Erythroblast (primary cell): ENCODE results near the gene PGK2.
A peak's percentile ranks its signal among the peaks of the same experiment; 100 is the strongest.
"Not testable (repeated sequence)": the region's sequence is repeated elsewhere in the genome, so short reads cannot be mapped to it uniquely, and the experiment has no call there.

Experiments used
- DNase-seq, 2 experiments: peaks; one replicate each; lab custom pipeline; 2025; lab: John Stamatoyannopoulos, UW
- GATA1 ChIP-seq: IDR thresholded peaks from 2 replicates; pipeline ENCODE4 v1.6.1; 2011; ENCODE audit warnings: low read depth, mild to moderate bottlenecking, control low read depth, low read length, moderate library complexity
- POLR2A ChIP-seq: IDR thresholded peaks from 2 replicates; pipeline ENCODE4 v1.6.1; 2011; ENCODE audit warnings: mild to moderate bottlenecking, low read length

The PGK2 gene

DNA sequence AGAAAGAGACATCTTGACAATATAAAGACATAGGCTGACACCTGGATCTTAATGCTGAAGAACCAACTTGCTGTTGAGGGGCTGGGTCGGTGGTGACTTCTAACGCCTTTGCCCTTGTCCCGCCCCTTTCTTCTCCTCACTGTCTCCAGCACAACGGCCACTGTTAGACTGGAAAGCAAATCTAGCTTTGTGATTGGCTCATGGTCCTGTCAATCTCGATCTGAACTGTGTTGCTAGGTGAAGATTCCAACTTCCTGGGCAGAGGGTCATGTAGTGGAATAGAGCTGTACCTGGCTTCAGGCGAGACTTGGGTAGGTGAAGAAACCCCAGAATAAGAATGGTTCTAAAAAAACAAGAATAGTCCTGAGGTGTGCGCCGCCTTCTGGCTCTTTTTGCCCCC is at the start of gene PGK2:
Gene PGK2 (minus strand): TSS at position 110 of the 400 bp plus-strand sequence. CDS start 98 bp downstream, at position 12.
- no peak for TF ChIP-seq POLR2A
- TF ChIP-seq GATA1, result no peak

DNA sequence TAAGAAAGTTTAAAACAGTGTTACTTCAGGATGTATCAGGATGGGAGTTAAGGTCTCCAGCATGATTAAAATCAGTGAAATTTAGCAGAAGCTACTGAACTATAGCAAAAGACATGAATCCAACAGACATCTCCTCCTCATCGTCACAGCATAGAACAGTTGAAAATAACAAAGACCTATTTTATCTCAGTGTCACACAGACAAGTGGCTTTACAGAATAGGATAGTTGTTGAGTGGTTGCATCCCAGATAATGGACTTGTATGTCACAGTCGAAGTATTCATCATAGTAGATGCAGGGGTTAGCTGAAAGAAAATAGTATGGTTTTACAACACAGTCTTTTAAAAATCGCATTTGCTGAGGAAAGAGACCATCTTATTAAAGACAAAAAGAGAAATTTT is 48.1 kb upstream of the PGK2 start:
- DNase-seq, result peak; percentile 42 to 79
- no peak for TF ChIP-seq POLR2A
- TF ChIP-seq GATA1, result no peak

More for the DNA sequence above, at the start of gene PGK2:
- DNase-seq, result peak in 1 of 2 experiments; percentile 37

DNA sequence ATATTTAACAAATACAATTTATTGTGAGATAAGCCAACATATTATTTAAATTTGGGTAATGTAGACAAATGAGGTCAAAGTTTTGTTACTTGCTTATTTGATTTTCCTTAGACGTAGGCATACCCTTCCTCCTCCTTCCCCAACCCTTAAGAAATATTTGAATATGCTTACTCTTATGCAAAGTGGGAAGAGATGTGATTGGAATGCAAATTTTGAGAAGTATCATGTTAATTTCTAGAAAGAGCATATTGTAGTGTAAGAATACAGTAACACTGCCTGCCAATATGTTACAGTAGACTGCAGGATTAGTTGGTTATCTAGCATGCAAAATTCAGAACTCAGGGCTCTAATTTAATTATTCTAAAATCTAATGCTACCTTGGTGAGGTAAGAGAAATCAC is 46.3 kb upstream of the PGK2 start:
- TF ChIP-seq GATA1 (no peak), POLR2A (no peak)

DNA sequence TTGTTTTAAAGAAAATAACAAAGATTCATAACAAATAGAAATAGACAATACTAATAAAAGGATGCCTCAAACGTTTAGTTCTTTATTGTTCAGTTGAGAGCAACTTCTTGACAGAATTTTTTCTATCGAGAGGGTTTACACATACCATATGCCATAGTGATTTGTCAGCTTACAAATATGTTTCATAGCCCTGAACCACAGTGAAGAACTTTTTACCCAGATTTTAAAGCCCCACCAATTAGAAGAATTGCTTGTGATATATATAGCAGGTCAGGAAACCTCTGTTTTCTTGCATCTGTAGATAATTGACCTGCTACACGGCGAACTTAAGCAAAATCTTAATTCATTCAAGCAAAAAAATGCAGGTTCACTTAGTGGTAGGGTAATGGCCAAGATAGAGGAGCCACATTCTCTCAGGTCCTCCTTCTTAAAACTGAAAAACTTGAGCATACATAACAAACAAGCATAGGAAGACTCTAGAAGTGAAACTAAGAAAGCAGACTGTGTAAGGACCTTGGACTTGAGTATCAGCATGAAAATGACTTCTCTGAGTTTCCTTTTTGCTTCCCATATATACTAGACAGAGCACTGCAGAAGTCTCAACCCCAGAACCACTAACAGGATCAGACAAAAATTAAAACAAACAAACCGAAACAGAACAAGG is 39.8 kb upstream of the PGK2 start:
- no peak for TF ChIP-seq GATA1
- TF ChIP-seq POLR2A, result peak; percentile 36
- DNase-seq, result peak; percentile 62 to 67

More for the DNA sequence above, 46.3 kb upstream of the PGK2 start:
- DNase-seq, result no peak

DNA sequence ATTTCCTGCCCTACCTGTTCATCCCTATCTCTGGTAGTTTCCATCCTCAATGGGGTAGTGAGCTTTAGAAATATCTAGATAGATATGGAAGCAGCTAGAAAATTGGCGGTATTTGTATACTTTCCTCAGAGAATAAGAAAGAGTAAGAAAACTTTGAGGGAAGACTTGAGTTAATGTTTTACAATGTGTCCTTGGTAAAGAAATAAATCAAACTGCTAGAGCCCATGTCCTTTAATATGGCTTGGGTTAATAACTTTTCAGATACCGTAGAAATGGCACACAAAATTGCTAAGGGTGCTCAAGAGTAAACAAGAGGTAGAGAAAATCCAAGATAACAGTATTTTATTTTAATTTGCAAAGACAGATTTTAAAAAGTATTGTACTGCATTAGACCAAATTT is 28.1 kb upstream of the PGK2 start:
- TF ChIP-seq GATA1, result no peak
- TF ChIP-seq POLR2A, result no peak
- no peak for DNase-seq

DNA sequence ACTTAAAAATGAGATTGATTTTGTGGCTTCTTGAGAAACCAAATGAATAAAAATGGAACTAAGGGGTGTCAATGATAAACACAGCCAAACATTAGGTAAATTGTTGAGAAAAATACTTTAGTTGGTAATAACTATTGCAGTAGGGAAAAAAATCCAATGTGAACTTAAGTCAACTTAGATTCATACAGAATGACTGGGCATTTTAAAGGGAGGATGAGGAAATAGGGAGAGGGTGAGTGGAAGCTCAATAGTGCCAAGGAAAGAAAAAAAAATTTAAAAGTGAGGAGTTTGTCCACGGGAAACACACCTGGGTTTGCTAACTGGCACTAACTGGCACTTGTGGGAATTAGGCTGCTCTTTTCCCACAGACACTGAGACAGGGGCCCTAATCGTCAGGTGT is 26.2 kb upstream of the PGK2 start:
- no peak for TF ChIP-seq POLR2A
- no peak for TF ChIP-seq GATA1
- DNase-seq, result peak in 1 of 2 experiments; percentile 23

DNA sequence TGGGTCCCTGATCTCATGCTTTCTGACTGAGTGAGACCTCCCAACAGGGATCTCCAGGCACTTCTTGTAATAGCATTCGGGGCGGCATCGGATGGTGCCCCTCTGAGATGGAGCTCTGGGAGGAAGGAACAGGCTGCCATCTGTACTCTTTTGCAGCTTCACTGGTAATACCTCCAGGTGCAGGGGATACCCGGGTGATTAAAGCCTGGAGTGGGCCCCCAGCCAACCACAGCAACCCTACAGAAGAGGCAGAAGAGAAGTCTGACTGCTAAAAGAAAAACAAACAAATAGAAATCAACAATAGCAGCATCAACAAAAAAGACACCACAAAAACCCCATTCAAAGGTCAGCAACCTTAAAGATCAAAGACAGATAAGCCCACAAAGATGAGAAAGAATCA is 19.1 kb upstream of the PGK2 start:
- TF ChIP-seq POLR2A, result no peak
- DNase-seq, result no peak

DNA sequence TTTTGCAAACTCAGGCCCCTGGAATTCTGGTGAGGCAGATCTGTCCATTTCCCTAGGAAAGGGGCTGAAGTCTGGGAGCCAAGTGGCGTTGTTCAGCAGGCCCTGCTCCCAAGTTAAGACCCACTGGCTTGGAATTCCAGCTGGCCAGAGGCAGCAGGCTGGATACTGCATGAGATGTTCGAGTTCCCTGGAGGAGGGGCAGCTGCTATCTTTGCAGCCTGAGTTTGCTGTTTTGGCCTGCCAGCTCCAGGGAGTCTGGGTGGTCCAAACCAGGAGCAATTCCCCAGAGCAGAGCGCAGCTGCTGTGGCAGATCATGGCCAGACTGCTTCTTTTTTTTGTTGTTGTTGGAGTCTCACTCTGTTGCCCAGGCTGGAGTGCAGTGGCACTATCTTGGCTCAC is 18.2 kb upstream of the PGK2 start:
- DNase-seq, result no peak
- no peak for TF ChIP-seq GATA1
- TF ChIP-seq POLR2A, result no peak

DNA sequence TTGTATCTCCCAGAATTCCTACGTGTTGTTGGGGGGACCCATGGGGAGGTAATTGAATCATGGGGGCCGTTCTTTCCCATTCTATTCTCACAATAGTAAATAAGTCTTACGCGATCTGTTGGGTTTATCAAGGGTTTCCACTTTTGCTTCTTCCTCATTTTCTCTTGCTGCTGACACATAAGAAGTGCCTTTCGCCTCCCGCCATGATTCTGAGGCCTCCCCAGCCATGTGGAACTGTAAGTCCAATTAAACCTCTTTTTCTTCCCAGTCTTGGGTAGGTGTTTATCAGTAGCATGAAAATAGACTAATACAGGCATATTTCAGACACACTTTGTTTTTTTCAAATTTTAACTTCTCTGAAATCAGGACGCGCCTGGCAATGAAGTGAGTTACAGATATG is 14.4 kb upstream of the PGK2 start:
- TF ChIP-seq GATA1, result no peak
- TF ChIP-seq POLR2A, result no peak
- no peak for DNase-seq

DNA sequence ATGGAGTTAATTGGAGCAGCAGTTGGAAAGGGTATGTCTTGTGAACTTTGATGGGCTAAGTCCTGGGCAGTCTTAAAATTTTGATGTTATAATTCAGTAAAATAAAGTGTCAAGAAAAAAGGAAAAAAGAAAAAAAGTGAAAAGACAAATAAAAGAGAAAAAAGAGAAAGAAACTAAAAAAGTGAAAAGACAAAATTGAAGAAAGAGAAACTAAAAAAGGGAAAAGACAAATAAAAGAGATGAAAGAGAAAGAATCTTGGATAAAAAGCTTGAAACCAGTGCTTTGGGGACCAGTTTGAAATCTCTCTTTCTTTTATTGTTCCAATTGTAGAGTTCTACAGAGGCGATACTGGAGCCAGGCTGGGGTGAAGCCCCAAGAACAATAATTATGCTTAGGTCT is 12.0 kb upstream of the PGK2 start:
- DNase-seq, result no peak
- no peak for TF ChIP-seq POLR2A
- no peak for TF ChIP-seq GATA1

DNA sequence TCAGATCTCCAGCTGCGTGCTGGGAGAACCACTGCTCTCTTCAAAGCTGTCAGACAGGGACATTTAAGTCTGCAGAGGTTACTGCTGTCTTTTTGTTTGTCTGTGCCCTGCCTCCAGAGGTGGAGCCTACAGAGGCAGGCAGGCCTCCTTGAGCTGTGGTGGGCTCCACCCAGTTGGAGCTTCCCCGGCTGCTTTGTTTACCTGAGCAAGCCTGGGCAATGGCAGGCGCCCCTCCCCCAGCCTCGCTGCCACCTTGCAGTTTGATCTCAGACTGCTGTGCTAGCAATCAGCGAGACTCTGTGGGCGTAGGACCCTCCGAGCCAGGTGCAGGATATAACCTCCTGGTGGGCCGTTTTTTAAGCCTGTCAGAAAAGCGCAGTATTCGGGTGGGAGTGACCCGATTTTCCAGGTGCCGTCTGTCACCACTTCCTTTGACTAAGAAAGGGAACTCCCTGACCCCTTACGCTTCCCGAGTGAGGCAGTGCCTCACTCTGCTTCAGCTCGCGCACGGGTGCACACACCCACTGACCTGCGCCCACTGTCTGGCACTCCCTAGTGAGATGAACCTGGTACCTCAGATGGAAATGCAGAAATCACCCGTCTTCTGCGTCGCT is 9.9 kb upstream of the PGK2 start:
- not testable (repeated sequence) for DNase-seq

DNA sequence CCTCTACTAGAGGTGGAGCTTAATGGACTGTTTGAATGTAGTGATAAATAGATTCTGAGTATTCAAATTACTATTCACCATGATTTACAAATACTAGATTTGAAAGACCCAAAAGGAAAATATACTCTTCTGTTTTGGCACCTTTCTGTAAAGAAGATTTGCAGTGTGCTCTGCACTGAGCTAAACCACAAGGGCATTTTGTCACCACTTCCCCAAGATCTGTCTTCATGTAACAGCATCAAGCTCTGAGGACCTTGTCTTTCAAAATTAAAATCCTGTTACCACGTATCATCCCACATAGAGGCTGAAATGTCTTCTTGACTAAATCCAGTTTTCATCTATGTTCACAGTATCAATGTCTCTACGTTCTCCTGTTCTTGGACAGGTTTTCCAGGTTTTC is 3.3 kb upstream of the PGK2 start:
- TF ChIP-seq GATA1 (no peak), POLR2A (no peak)

DNA sequence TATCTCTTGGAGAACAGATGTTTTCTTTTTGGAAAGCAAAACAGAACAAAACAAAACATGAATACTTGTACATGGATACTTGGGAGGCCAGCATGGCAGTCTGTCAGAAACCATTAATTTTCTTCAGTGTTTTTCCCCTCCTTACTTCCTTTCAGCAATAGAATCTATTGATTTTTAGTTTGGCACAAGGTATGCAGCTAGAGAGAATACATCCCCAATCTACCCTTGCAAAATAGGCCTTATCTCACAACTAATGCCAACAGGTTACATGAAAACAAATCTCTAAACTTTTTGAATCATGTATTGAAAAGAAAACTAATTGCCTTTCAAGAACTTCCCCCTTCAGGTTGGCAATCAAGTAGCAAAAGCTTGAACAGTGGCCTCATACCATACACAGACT is 2.8 kb downstream of the PGK2 start:
- DNase-seq, result peak in 1 of 2 experiments; percentile 18
- TF ChIP-seq POLR2A, result no peak
- no peak for TF ChIP-seq GATA1

More for the DNA sequence above, 3.3 kb upstream of the PGK2 start:
- DNase-seq, result no peak

DNA sequence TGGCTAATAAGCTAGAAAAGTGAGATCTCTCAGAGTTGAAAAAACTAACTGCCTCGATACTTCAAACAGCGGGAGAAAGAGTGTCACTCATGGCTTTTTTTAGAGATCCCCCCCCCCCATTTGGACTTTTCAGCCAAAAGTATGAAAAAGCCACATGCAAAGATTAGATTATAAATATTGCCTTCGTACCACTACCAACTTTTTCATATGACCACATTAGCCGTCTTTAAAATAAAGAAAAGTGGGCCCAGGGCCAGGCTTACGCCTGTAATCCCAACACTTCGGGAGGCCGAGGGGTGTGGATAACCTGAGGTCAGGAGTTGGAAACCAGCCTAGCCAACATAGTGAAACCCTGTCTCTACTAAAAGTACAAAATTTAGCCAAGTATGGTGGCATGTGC is 4.4 kb downstream of the PGK2 start:
- no peak for TF ChIP-seq POLR2A
- no peak for TF ChIP-seq GATA1

DNA sequence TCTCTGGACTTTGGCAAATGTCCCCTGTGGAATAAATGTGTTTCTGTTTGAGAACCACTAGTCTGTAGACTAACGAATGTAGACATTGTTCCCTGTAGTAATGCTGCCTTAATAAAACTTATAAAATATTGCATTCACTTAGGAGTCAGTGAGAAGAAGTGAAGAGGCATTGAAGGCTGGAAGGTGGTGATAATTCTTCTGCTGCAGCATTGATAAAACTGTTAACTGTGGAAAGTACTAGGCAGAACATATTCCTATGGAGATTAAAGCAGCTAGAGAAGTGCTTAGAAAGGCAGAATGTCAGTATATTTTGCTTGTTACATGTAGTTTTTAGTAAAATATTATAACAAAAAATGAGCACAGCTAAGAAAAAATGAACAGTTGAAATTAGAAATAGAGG is 4.8 kb downstream of the PGK2 start:
- peak; percentile 89 to 94 for DNase-seq
- TF ChIP-seq GATA1 (no peak), POLR2A (peak; percentile 53)

More for the DNA sequence above, 4.4 kb downstream of the PGK2 start:
- peak; percentile 88 to 89 for DNase-seq
